ENCODE measurements around the gene MRLN.
A peak's percentile ranks its signal among the peaks of the same experiment; 100 is the strongest.

Gene MRLN

DNA sequence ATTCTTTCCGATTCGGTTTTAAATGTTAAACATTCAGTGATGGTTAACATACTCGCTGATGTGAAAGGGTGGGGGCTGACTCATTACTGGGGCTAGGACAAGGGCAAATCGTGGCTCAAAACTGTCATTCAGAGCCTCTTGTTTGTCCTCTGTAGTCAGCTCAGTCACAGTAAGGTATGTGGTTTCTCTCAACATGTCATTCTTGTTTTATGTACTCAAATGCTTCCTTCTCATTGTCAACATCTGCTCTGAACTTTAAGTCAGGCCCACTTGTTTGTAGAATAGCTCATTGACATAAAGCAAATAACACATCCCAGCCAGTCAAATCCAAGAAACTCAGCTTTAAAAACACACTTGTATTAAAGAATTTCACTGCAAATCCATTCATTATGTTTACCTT, 50.9 kb downstream of the MRLN start:
- peak; percentile 63 for DNase-seq

DNA sequence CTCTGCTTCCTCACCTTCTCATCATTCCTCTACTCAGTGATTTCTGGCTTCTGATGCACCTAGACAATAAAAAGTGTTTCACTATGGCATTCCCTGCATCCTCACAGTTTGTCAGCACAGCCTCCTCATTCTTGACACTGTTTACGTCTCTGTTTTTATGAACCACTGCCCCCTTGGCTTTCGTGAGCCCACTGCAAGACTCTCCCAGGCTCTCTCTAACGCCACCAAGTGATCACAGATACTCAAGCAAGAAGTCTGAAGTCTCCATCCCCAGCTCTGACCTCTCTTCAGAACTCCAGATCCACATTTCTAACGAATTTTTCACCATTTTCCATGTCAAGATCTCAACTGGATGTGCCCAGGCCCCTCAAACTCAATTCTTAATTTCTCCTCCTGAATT, 52.5 kb downstream of the MRLN start:
- DNase-seq: no peak

DNA sequence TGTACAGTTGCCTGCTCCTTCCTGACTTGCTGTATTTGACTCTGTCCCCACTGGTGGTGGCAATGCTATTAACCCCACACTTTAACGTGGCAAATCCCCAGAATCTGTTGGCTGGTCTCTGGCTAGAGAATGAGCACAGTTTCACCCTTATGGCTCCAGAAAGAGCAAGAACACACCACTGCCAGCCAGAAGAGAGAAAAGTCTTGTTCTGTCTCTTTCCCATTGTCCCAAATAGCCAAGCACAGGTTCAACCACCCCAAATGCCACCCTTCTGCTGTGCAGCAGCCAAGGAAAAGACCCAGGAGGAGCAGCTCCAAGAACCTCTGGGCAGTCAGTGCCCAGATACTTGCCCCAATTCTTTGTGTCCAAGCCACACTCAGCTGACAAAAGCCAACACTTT, 54.9 kb downstream of the MRLN start:
- DNase-seq: no peak

DNA sequence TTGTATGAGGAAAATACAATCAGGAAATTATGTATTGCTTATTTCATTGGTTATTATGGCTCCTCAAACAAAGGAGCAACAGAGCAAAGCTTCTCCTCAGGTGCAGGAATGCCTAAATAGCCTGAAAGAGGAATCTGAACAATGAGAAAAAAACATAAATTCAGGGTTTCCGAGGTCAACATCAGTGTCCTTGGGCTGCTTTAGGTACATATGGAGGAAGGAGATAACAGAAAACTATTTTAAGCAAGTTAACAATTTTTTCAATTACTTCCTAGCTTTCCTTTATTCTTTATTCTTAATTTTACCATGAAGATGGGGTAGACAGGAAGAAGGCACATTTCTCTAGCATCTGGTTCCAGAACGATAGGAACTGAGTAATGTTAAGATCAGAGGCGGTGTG, 57.6 kb downstream of the MRLN start:
- DNase-seq: no peak

DNA sequence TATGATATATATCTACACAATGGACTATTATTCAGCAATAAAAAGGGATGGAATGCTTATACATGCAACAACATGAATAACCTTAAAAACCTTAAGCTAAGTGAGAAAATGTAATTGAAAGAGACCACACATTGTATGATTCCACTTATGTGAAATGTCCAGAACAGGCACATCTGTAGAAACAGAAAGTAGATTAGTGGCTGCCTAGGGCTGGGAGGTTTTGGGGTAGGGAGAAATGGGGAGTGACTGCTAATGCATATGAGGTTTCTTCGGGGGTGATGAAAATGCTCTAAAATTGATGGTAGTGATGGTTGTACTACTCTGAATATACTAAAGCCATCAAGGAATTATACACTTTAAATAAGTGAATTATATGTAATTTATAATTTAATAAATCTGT, 58.3 kb downstream of the MRLN start:
- DNase-seq: no peak

DNA sequence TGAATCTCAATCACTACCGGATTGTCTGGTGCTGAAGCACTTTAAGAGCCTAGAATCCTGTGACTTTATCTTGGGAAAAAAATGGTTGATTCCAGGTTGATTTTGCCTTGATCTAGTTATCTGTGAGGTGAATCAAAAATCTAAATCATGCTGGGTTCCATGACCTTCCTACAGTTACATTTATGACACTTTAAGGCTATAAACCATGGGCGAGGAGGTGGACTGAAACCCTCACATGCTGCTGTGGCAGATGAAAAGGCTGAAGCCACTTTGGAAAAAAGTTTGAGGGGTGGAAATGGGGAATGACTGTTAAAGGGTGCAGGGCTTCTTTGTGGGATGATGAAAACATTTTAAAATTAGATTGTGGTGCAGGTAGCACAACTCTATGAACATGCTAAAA, 61.1 kb downstream of the MRLN start:
- no peak for DNase-seq

DNA sequence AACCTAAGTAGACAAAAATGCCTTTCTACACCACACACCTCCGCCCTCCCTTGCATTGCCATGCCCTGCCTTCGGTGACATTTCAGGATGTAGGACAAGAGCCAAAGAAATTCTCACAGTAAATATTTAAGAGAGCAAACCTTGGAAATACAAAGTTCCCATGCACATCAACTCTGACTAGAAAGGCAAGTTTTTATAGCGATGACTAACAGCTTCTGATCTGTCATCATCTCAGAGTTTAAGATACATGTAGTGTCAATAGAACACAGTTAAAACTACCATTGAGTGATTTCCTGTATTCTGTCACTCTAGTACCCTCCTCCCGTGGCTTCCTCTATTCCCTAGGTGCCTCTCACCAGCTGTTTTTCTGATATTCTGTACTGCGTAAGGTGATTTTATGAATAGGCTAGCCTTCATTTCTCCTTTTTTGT, 64.3 kb downstream of the MRLN start:
- no peak for DNase-seq

DNA sequence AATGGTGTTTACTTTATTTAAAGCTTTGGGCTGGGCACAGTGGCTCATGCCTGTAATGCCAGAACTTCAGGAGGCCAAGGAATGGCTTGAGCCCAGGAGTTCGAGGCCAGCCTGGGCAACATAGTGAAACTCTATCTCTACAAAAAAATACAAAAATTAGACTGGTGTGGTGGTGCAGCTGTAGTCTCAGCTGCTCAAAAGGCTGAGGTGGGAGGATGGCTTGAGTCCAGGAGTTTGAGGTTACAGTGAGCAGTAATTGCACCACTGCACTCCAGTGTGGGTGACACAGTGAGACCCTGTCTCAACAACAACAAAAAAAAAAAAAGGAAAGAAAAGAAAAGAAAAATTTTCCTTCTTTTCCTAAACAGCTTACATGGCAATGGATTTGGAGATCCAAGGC, 65.6 kb downstream of the MRLN start:
- DNase-seq: no peak
